Subcutaneous abdominal adipose tissue (tissue), 5 donors: ENCODE data around the gene SYNJ2.

ENCODE experiments used
- H3K27ac ChIP-seq: one replicate; pipeline ENCODE4 v1.7.0; 2013; ENCODE audit warnings: low read depth, mild to moderate bottlenecking, inconsistent platforms, low read length, moderate library complexity
- H3K27me3 ChIP-seq, 5 donors: one replicate each; pipeline ENCODE4 v1.7.0; 2013; ENCODE audit warnings: low read length in 5 of 5, inconsistent platforms in 1 of 5; ENCODE audit not compliant: control insufficient read depth in 5 of 5, insufficient read depth in 4 of 5
- H3K36me3 ChIP-seq, 5 donors: one replicate each; pipeline ENCODE4 v1.7.0; 2013; ENCODE audit warnings: low read length in 5 of 5; ENCODE audit not compliant: control insufficient read depth in 5 of 5, insufficient read depth in 5 of 5
- H3K4me1 ChIP-seq, 5 donors: one replicate each; pipeline ENCODE4 v1.7.0; 2013; ENCODE audit warnings: low read length in 5 of 5, mild to moderate bottlenecking in 3 of 5, moderate library complexity in 1 of 5; ENCODE audit not compliant: control insufficient read depth in 5 of 5, insufficient read depth in 5 of 5
- H3K4me3 ChIP-seq, 5 donors: one replicate each; pipeline ENCODE4 v1.7.0; 2013; ENCODE audit warnings: low read length in 5 of 5, low read depth in 1 of 5
- H3K9ac ChIP-seq, 5 donors: one replicate each; pipeline ENCODE4 v1.7.0; 2013; ENCODE audit warnings: low read length in 5 of 5, mild to moderate bottlenecking in 4 of 5, moderate library complexity in 3 of 5
- H3K9me3 ChIP-seq, 5 donors: one replicate each; pipeline ENCODE4 v1.7.0; 2013; ENCODE audit warnings: low read length in 5 of 5; ENCODE audit not compliant: control insufficient read depth in 5 of 5
- donor health status: healthy.
- donor health status: healthy.
- donor health status: healthy.
- donor health status: healthy.
- donor health status: healthy.

The SYNJ2 gene

GRCh38 chr6:158110986-158111385 lies 129.3 kb downstream of the SYNJ2 start:
- H3K9ac ChIP-seq: no peak overlapping the region
- H3K4me3 ChIP-seq: no peak overlapping the region
- no peaks in the 10 kb centered on the region for H3K27me3 ChIP-seq
- no peaks in the 10 kb centered on the region for H3K9me3 ChIP-seq
- H3K4me1 ChIP-seq: no peaks in the 10 kb centered on the region
- no peak overlapping the region for H3K27ac ChIP-seq
- peaks cover 23 to 52% (median 38%) of the 10 kb centered on the region in 5 donors for H3K36me3 ChIP-seq

- no peak overlapping the region for H3K9ac ChIP-seq
- H3K36me3 ChIP-seq: peaks cover 23 to 59% (median 39%) of the 10 kb centered on the region in 5 donors
- H3K4me1 ChIP-seq: no peaks in the 10 kb centered on the region
- H3K27ac ChIP-seq: no peak overlapping the region
- H3K4me3 ChIP-seq: no peak overlapping the region
- no peaks in the 10 kb centered on the region for H3K9me3 ChIP-seq
- no peaks in the 10 kb centered on the region for H3K27me3 ChIP-seq
These were observed 130.3 kb downstream of the SYNJ2 start for GRCh38 chr6:158111987-158112386.

- Histone ChIP-seq H3K4me1 (no peaks in the 10 kb centered on the region), H3K27ac (no peak overlapping the region), H3K9me3 (no peaks in the 10 kb centered on the region), H3K27me3 (no peaks in the 10 kb centered on the region), H3K9ac (no peak overlapping the region), H3K36me3 (peaks cover 23 to 67% (median 44%) of the 10 kb centered on the region in 5 donors), H3K4me3 (no peak overlapping the region)
These were observed 132.1 kb downstream of the SYNJ2 start for GRCh38 chr6:158113802-158114201.

- Histone ChIP-seq H3K9me3 (no peaks in the 10 kb centered on the region), H3K27me3 (no peaks in the 10 kb centered on the region), H3K4me1 (no peaks in the 10 kb centered on the region), H3K4me3 (no peak overlapping the region), H3K9ac (no peak overlapping the region), H3K36me3 (peaks cover 21 to 62% (median 47%) of the 10 kb centered on the region in 5 donors), H3K27ac (no peak overlapping the region)
These were observed 133.4 kb downstream of the SYNJ2 start for GRCh38 chr6:158115102-158115501.

- H3K9ac ChIP-seq: no peak overlapping the region
- no peak overlapping the region for H3K4me3 ChIP-seq
- peaks cover 20 to 61% (median 46%) of the 10 kb centered on the region in 5 donors for H3K36me3 ChIP-seq
- H3K9me3 ChIP-seq: no peaks in the 10 kb centered on the region
- H3K27ac ChIP-seq: no peak overlapping the region
- H3K4me1 ChIP-seq: no peaks in the 10 kb centered on the region
- H3K27me3 ChIP-seq: no peaks in the 10 kb centered on the region
These were observed 133.8 kb downstream of the SYNJ2 start for GRCh38 chr6:158115508-158115907.

GRCh38 chr6:158118886-158119285 lies 137.2 kb downstream of the SYNJ2 start:
- Histone ChIP-seq H3K27me3 (no peaks in the 10 kb centered on the region), H3K27ac (no peak overlapping the region), H3K9me3 (no peaks in the 10 kb centered on the region), H3K4me3 (no peak overlapping the region), H3K9ac (no peak overlapping the region), H3K4me1 (no peaks in the 10 kb centered on the region), H3K36me3 (peaks cover 13 to 42% (median 35%) of the 10 kb centered on the region in 5 donors)

GRCh38 chr6:158121335-158121734 lies 139.7 kb downstream of the SYNJ2 start:
- no peaks in the 10 kb centered on the region for H3K9me3 ChIP-seq
- no peak overlapping the region for H3K27ac ChIP-seq
- peaks cover 5 to 26% (median 24%) of the 10 kb centered on the region in 5 donors for H3K36me3 ChIP-seq
- H3K4me3 ChIP-seq: no peak overlapping the region
- no peaks in the 10 kb centered on the region for H3K4me1 ChIP-seq
- H3K9ac ChIP-seq: no peak overlapping the region
- no peaks in the 10 kb centered on the region for H3K27me3 ChIP-seq

GRCh38 chr6:158122048-158122447 lies 140.4 kb downstream of the SYNJ2 start:
- peaks cover 5 to 24% (median 23%) of the 10 kb centered on the region in 5 donors for H3K36me3 ChIP-seq

GRCh38 chr6:158124288-158124687 lies 142.6 kb downstream of the SYNJ2 start:
- Histone ChIP-seq H3K27me3 (no peaks in the 10 kb centered on the region), H3K36me3 (peaks cover 7 to 17% (median 13%) of the 10 kb centered on the region in 5 donors), H3K4me1 (no peaks in the 10 kb centered on the region), H3K27ac (no peak overlapping the region), H3K9me3 (no peaks in the 10 kb centered on the region), H3K9ac (no peak overlapping the region), H3K4me3 (no peak overlapping the region)

More at GRCh38 chr6:158122048-158122447, 140.4 kb downstream of the SYNJ2 start:
- no peaks in the 10 kb centered on the region for H3K27me3 ChIP-seq
- H3K27ac ChIP-seq: no peak overlapping the region
- no peak overlapping the region for H3K4me3 ChIP-seq
- no peaks in the 10 kb centered on the region for H3K4me1 ChIP-seq
- H3K9me3 ChIP-seq: no peaks in the 10 kb centered on the region
- H3K9ac ChIP-seq: no peak overlapping the region

- Histone ChIP-seq H3K9me3 (no peaks in the 10 kb centered on the region), H3K4me1 (no peaks in the 10 kb centered on the region), H3K27ac (no peak overlapping the region), H3K9ac (no peak overlapping the region), H3K36me3 (peaks cover 7 to 17% (median 13%) of the 10 kb centered on the region in 5 donors), H3K4me3 (no peak overlapping the region), H3K27me3 (no peaks in the 10 kb centered on the region)
These were observed 143.6 kb downstream of the SYNJ2 start for GRCh38 chr6:158125271-158125670.

GRCh38 chr6:158131926-158132325 lies 150.3 kb downstream of the SYNJ2 start:
- Histone ChIP-seq H3K27ac (no peak overlapping the region), H3K9me3 (no peaks in the 10 kb centered on the region), H3K4me1 (no peaks in the 10 kb centered on the region), H3K36me3 (peaks cover 0 to 8% (median 5%) of the 10 kb centered on the region in 5 donors), H3K4me3 (no peak overlapping the region), H3K9ac (no peak overlapping the region), H3K27me3 (no peaks in the 10 kb centered on the region)
